Retinal pigment epithelial cell (primary cell): ENCODE measurements around the gene NME4.
A peak's percentile ranks its signal among the peaks of the same experiment; 100 is the strongest.

Experiments
- DNase-seq: peaks from one replicate; pipeline ENCODE4 v3.0.0-alpha.2; 2010; ENCODE audit warnings: low read depth
- H3K4me3 ChIP-seq: 2 replicates; pipeline ENCODE4 v1.5.1; 2011; ENCODE audit warnings: mild to moderate bottlenecking, low read length, control low read depth, moderate library complexity
- CTCF ChIP-seq: conservative IDR thresholded peaks from 2 replicates; pipeline ENCODE4 v1.5.1; 2011; ENCODE audit warnings: low read depth, low read length, control low read depth, inconsistent platforms

Gene NME4

GRCh38 chr16:353404-354290, 43.4 kb upstream of the NME4 start:
- TF ChIP-seq CTCF: no peak
- H3K4me3 ChIP-seq: peak overlapping the region; percentile 42
- DNase-seq: no peak

- no peak overlapping the region for H3K4me3 ChIP-seq
- DNase-seq: no peak
Measured at GRCh38 chr16:354291-354881, 42.6 kb upstream of the NME4 start.

GRCh38 chr16:354971-355461, 42.0 kb upstream of the NME4 start:
- no peak for TF ChIP-seq CTCF
- no peak for DNase-seq
- no peak overlapping the region for H3K4me3 ChIP-seq

More at GRCh38 chr16:354291-354881, 42.6 kb upstream of the NME4 start:
- no peak for TF ChIP-seq CTCF

DNA sequence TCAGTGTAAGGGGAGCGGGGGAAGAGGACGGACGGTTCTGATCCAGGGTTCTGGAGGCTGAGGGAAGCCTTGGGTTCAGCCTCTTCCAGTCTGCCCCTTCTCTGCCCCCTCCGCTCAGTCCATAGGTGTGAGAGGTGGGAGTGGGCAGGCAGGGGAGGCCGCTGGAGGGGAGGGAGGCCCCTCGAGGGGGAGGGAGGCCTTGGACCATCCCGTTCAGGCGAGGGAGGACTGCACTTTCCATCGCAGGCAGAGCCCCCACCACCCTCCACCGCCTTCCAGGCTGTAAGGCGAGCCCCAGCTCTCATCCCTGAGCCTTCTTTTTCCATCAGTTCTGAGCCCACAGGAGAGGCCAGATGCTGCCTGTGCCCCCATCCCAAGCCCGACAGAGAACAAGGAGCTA, 40.3 kb upstream of the NME4 start:
- no peak for TF ChIP-seq CTCF
- H3K4me3 ChIP-seq: no peak overlapping the region
- no peak for DNase-seq

DNA sequence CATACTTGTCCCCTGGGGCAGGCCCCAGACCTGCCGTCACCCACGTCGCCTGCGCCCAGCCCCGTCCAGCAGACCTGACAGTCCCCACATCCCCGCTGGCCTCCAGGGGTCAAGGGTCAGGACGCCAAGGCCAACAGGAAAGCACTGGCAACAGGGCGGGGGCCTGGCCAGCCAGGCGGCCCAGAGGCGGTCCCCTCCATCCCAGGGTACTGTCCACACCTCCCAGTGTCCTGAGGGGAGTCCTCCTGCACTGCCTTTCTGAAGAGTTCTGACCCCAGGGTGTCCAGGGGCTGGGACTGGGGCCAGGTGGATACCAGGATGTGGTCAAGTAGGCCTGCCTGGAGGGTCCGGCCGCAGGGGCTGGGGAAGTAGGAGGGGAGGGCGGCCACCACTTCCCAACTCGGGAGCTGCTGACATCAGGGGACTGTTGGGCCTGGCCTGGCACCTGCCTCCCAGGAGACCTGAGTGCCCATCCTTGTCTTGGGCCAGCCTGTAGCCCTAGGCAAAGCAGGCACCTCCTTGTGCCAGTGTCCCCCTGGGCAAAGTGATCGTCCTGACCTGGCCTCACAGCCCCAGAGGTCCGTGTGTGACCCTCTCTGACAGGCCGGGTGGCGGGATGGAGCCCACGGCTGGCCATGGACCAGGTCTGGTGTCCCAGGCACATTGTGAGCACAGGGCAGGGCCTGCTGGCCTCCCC, 37.8 kb upstream of the NME4 start:
- TF ChIP-seq CTCF: no peak
- H3K4me3 ChIP-seq: no peak overlapping the region
- DNase-seq: no peak

DNA sequence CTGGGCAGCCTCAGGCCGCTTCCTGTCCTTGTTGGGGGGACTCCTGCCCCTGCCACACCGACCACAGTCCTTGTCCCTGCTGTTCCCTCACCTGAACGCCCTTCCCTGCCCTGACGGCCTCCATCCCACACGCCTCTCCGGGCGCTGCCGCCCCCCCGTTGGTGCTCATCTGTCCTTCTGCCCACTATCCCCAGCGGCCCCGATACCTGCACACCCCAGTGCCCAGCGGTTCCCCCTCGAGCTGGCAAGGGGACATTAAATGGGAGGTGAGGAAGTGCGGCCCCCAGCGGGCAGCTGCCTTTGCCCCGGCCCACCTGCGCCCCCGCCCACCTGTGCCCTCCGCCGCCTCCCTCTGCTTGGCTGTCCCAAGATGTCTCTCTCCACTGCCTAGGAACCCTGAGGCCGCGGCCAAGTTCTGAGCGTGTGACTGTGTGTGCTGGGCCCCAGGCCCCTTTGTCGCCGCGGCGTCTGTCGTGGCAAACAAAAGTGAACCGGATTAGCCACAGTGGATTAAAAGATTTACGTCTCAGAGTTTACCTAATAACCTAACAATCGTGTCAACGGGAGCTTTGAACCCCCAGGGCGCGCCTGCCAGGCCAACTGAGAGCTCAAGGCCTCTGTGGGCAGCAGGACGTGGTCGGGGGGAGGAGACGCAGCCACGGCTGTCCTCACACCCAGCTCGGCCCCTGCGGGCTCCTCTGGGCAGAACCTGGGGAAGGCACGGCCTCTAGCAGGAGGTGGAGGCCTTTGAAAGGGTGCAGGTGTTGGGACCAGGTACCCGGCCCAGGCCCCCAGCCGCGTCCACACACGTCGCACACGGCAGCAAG, 36.9 kb upstream of the NME4 start:
- no peak overlapping the region for H3K4me3 ChIP-seq
- no peak for TF ChIP-seq CTCF
- peak; percentile 43 for DNase-seq
